Gastrocnemius medialis (tissue), 4 donors: ENCODE measurements around the gene PSTK.

Experiments used
- CTCF ChIP-seq, 5 experiments: fragments of 450-650 bp in 3 of 5; fragments of 200-600 bp in 2 of 5; sonication (generic) in 2 of 5; IDR thresholded peaks in 4 of 5; conservative IDR thresholded peaks in 1 of 5; 1 replicate in 4 of 5; 2 replicates in 1 of 5; pipeline ENCODE4 v1.5.1; 2016 to 2019; ENCODE audit warnings: antibody characterized with exemption in 5 of 5, mild to moderate bottlenecking in 3 of 5, moderate library complexity in 3 of 5
- POLR2A ChIP-seq, 2 donors: fragments of 450-650 bp; IDR thresholded peaks; one replicate each; pipeline ENCODE4 v1.6.1; 2017; ENCODE audit warnings: antibody characterized with exemption in 2 of 2, mild to moderate bottlenecking in 2 of 2, moderate library complexity in 2 of 2

DNA sequence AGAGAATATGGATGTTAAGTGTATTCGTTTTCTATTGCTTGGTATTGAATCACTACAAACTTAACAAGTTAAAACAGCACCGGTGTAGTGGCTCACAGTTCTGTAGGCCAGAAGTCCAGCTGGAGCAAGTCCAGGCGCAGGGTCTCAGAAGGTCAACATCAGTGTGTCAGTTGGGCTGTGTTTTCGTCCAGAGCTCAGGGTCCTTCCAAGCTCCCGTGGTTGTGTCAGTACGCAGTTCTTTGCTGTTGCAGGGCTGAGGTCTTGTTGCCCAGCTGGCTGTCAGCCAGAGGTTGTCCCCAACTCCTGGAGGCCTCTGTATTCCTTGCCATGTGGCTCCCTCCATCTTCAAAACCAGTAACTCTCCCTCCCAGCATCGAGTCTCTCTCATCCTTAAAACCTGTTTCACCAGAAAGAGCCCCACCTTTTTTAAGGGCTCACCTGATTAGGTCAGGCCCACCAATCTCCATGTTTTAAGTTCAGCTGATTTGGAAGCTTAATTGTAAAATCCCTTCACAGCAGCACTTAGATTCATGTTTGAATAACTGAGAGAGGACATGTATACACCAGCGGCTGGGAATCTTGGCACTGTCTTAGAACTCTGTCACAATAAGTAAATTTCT is 55.4 kb downstream of the PSTK start:
- TF ChIP-seq CTCF (IDR thresholded peaks at IDR 0.05 in 4 of 5, conservative IDR thresholded peaks at IDR 0.05 in 1 of 5) (no peak), POLR2A (IDR thresholded peaks at IDR 0.05) (no peak)
